ENCODE measurements around the gene KDM4B.

KDM4B gene

GRCh38 chr19:4986056-4986455 is 17.1 kb downstream of the KDM4B start:
- DNase-seq: no peak

DNA sequence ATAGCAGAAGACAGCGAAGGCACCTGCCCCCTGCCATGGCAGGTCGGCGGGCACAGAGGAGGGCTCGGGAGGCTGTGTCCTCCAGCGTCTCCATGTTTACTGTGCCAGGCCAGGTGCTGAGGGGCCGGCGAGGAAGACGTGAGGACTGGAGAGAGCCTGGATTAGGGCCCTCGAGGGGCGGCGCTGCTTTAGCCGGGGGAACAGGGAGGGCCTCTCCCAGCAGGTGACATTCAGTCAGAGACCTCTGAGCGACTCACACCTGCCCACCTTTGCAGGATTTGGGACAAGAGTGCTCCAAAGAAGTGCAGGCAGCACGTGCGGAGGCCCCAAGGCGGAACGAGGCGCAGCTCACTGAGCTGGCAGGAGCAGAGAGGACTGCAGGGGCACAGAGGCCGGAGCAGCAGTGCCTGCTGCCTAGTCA is 17.6 kb downstream of the KDM4B start:
- DNase-seq: no peak

DNA sequence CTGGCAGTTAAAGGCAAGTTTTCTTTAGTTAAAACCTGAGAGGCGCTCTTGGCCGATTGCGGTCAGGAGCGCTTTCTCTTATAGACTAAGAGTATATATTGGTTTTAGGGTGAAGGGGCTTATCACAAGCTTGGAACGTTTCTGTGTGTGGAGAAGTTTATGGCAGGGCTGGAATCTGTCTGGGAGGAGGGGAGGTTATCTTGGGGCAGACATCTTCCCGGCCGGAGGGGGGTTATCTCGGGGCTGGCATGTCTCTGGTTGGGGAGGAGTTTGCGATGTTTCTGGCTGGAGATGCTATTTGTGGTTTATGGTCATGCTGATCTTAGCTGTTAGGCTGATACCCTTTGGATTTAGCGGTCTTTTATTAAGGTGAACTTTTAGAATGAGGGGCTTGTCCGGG is 18.3 kb downstream of the KDM4B start:
- DNase-seq: no peak

DNA sequence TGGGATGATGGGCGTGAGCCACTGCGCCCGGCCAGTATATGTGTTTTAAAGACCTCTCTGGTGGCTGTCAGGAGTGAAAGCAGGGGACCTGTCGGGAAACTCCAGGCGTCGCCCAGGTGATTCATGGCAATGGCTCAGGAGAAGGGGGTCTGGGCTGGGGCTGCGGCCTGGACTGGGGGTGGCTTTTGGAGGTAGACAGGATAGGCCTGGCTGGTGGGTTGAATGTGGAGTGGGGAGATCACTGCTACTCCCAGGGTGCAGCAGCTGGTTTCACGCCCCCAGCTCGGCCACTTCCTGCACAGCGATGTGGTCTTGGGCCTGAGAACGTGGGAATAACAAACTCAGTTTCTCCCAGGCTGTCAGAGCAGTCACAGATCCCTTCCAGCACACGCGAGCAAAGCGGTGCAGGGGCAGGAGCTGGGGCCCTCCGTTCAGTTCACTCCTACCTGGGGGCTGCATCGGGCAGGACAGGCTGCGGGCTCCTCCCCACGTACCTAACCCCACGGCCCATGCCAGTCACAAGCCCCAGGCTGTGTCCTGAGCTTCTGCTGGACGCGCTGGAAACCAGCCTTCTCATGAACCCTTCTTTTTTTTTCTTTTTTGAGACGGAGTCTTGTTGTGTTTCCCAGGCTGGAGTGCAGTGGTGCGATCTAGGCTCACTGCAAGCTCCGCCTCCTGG is 18.9 kb downstream of the KDM4B start:
- no peak for DNase-seq

- DNase-seq: no peak
These were observed 19.9 kb downstream of the KDM4B start for GRCh38 chr19:4988770-4989251.

DNA sequence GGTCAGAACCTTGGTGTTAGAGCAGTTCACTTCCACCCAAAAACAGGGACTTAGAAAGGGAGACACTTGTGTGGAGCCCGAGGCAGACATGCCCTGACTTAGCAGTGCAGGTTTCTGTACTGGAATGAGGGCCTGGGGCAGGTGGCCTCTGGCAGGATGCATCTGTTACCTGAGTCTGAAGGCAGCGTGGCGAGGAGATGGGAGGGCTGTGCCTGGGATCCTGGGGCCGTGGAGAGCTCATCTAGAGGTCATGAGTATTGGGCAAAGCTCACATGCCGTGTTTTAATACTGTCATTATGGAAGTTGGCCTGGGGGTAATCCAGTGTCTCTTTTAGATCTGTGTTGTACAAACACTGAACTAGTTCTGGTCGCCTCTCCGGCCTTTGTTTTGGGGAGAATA is 21.4 kb downstream of the KDM4B start:
- no peak for DNase-seq

DNA sequence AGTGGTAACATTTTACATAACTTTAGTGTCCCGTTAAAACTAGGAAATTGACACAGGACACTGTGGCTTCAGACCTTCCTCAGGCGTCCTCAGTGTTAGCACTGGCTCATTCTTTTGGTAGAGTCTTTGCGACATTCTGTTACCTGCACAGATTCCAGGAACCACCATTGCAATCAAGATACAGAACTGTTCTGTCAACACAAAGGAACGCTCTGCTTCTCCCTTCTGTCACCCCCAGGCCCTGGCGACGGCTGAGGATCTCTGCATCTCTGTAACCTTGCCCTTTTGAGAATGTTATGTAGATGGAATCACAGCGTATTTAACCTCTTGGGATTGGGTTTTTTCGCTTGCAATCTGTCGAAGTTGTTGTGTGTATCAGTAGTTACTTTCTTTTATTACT is 22.6 kb downstream of the KDM4B start:
- DNase-seq: no peak

- DNase-seq: no peak
These were observed 23.2 kb downstream of the KDM4B start for GRCh38 chr19:4991996-4992698.

DNA sequence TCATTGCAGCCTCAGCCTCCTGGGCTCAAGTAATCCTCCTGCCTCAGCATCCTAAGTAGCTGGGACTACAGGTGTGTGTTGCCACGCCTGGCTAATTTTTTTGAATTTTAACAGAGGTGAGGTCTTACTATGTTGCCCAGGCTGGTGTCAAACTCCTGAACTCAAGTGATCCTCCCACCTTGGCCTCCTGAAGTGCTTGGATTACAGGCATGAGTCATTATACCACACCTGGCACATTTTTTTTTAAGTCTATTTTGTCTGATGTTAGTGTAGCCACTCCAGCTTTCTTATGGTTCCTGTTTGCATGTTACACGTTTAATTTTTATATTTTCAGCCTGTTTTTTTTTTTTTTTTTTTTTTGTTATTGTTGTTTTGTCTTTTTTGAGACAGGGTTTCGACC is 24.8 kb downstream of the KDM4B start:
- DNase-seq: no peak

DNA sequence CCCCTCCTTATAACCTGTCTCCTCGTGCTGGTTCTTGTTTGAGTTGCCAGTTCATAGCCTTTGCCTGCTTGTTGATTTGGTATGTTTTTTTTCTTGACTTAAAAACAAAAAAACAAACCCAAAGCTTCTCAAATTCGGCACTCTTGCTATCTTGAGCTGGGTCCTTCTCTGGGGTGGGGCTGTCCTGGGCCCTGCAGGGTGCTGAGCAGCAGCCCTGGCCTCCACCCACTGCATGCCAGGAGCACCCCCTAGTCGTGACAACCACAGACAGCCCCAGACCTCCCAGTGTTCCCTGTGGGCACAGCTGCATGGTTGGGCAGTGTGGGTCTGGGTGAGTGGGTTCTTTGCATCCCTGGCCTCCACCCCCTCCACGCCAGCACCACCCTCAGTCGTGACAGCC is 27.8 kb downstream of the KDM4B start:
- DNase-seq: no peak

- DNase-seq: no peak
These were observed 28.4 kb downstream of the KDM4B start for GRCh38 chr19:4997297-4997696.

GRCh38 chr19:5000120-5000611 is 31.3 kb downstream of the KDM4B start:
- DNase-seq: no peak

DNA sequence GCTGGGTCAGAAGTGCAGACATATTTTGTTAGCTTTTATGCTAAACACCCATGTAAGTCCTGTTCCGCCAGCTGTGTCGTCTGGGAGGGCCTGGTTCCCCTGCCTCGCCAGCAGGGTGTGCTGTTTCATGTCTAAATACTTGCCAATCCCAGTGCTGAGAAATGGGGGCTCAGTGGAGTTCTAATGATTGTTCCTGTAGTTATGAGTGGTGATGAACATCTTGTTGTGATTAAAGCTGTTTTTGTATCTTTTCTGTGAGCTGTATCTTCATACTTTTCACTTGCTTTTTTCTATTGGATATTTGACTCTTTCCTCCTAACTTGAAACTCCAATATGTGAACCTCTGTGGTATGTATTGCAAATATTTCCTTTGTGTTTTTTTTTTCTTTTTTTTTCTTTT is 32.7 kb downstream of the KDM4B start:
- no peak for DNase-seq

DNA sequence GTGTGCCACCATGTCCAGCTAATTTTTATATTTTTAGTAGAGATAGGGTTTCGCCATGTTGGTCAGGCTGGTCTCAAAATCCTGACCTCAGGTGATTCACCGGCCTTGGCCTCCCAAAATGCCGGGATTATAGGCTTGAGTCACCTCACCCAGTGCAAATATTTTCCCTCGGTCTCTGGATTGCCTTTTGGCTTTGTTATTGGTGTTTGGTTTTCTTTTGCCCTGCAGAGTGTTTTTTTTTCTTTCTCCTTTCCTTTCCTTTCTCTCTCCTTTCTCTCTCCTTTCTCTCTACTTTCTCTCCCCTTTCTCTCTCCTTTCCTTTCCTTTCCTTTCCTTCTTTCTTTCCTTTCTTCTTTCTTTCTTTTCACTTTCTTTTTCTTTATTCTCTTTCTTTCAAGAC is 33.2 kb downstream of the KDM4B start:
- DNase-seq: no peak

DNA sequence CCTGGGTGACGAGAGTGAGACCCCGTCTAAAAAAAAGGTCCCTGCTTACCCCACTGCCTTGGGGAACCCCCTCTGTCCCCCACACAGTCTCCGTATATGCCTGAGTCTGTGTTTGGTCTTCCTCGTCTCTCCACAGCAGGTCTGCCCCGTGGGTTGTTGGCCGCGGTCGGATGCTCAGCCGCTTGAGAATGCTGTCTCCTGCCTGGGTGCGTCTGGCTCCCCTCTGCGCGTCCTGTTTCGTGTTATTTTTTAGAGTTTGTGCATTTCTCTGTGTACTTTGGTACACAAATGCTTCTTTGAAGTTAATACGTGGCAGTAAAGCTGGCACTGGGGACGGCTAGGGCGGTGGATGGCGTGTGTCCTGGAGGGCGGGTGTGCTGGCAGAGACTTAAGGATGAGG is 34.9 kb downstream of the KDM4B start:
- DNase-seq: no peak

DNA sequence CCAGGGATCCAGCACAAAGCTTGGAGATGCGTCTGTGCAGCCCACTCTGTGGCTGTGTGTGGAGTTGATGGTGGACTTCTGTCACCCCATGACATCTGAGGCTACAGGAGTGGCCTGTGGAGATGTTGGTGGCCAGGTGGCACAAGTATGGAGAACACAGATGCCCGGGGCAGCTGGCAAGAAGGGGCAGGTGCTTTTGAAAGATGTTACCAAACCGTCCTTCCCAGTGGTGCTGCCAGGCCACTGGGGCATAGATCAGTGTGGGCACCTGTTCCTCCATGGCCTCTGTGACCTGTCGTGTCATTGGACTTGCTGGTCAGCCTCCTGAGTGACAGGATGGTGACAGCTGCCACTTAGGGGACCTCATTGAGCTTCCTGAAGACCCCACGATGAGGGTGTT is 36.2 kb downstream of the KDM4B start:
- no peak for DNase-seq

DNA sequence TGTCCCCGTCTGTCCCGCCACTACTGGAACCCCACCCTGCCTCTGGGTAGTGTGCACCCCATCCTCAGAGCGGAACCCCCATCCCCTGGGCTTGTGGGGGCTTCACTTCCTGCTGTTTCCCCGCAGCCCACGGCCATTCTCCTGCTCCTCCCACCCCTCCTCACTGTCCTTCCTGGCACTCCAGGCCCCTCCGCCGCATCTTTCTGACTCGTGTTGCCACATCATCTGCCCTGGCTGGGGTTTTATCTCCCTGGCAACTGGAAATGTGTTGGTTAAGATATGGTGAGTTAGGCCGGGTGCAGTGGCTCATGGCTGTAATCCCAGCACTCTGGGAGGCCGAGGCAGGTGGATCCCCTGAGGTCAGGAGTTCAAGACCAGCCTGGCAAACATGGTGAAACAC is 37.3 kb downstream of the KDM4B start:
- no peak for DNase-seq

- DNase-seq: no peak
These were observed 37.9 kb downstream of the KDM4B start for GRCh38 chr19:5006821-5007220.

GRCh38 chr19:5011476-5012238 is 42.7 kb downstream of the KDM4B start:
- DNase-seq: no peak

- no peak for DNase-seq
These were observed 44.0 kb downstream of the KDM4B start for GRCh38 chr19:5012688-5013457.

- no peak for DNase-seq
These were observed 44.8 kb downstream of the KDM4B start for GRCh38 chr19:5013761-5014160.

DNA sequence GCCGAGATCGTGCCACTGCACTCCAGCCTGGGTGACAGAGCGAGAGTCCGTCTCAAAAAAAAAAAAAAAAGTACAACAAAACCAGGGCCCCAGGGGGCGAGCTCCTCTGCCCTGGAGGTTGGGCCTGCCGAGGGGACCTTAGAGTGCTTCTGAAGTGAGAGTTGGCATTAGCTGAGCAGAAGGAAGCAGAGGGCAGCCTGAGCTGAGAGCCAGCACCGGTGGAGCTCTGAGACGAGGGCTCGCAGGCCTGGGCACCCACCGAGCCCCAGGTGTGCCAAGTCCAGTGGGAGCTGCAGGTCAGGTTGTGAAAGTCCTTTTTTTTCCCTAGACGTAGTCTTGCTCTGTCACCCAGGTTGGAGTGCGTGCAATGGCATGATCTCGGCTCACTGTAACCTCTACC is 46.0 kb downstream of the KDM4B start:
- DNase-seq: no peak

DNA sequence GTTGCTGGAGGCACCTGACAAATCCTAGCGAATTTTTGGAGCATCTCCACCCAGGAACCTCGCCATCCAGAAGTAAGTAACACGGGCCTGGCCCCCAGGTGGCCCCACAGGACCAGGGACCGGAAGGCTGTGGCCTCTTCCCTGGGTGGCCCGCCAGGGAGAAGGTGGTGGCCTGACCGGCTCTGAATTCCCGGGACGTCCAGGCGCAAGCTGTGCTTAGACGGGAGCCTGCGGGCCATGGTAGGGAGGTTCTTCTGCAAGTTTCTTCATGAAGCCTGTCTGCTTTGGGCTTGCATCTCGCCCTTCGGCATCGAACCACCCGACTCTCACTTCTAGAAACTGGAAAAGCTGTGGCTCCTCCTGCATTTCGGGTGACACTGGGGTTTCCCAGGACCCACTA is 47.4 kb downstream of the KDM4B start:
- no peak for DNase-seq

All from effector CD8-positive, alpha-beta T cell (primary cell).